ENCODE data around the gene MCM5.

DNA sequence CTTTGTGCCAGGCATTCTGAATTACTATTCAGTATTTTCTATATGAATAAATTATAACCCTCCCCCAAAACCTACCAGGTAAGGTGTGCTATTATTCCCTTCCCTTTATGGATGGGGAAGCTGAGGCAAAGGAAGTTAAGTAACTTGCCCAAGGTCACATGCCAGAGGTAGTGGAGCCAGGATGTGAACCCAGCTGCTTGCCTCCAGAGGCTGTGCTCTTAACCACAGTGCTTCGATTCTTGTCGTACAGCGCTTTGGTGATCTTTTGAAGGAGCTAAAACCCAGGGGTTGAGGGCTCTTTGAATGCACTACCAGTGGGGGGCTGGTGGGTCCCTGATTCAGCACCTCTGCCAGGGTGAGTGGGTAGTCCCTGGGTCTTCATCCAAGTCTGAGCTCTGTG is 18.8 kb downstream of the MCM5 start:
- no peak for TF ChIP-seq CTCF (IDR thresholded peaks at IDR 0.05; ENCODE audit: low read depth, low read length, missing input control)
- no peak for TF ChIP-seq MAX (IDR thresholded peaks at IDR 0.05)
- TF ChIP-seq EGR1 (IDR thresholded peaks at IDR 0.05; ENCODE audit: low read depth in 2 of 2) = no peak
- TF ChIP-seq, protein P1, sequence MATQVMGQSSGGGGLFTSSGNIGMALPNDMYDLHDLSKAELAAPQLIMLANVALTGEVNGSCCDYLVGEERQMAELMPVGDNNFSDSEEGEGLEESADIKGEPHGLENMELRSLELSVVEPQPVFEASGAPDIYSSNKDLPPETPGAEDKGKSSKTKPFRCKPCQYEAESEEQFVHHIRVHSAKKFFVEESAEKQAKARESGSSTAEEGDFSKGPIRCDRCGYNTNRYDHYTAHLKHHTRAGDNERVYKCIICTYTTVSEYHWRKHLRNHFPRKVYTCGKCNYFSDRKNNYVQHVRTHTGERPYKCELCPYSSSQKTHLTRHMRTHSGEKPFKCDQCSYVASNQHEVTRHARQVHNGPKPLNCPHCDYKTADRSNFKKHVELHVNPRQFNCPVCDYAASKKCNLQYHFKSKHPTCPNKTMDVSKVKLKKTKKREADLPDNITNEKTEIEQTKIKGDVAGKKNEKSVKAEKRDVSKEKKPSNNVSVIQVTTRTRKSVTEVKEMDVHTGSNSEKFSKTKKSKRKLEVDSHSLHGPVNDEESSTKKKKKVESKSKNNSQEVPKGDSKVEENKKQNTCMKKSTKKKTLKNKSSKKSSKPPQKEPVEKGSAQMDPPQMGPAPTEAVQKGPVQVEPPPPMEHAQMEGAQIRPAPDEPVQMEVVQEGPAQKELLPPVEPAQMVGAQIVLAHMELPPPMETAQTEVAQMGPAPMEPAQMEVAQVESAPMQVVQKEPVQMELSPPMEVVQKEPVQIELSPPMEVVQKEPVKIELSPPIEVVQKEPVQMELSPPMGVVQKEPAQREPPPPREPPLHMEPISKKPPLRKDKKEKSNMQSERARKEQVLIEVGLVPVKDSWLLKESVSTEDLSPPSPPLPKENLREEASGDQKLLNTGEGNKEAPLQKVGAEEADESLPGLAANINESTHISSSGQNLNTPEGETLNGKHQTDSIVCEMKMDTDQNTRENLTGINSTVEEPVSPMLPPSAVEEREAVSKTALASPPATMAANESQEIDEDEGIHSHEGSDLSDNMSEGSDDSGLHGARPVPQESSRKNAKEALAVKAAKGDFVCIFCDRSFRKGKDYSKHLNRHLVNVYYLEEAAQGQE (IDR thresholded peaks at IDR 0.05) = no peak
- TF ChIP-seq ATF3 (IDR thresholded peaks at IDR 0.05) = no peak
- TF ChIP-seq ZBTB33 (IDR thresholded peaks at IDR 0.05) = no peak
- no peak for TF ChIP-seq JUND (IDR thresholded peaks at IDR 0.05)
- no peak for TF ChIP-seq NR2F2 (IDR thresholded peaks at IDR 0.05)
- no peak for TF ChIP-seq YY1 (IDR thresholded peaks at IDR 0.05)
- TF ChIP-seq SP1 (IDR thresholded peaks at IDR 0.05) = no peak
- no peak for TF ChIP-seq TAF1 (conservative IDR thresholded peaks at IDR 0.05)

All from liver (tissue), 3 donors.